CD4-positive, alpha-beta T cell treated with Interleukin-1 beta for 1 hour (primary cell): ENCODE results near the gene PANK2.
A peak's percentile ranks its signal among the peaks of the same experiment; 100 is the strongest.
"Not testable (repeated sequence)": the region's sequence is repeated elsewhere in the genome, so short reads cannot be mapped to it uniquely, and the experiment has no call there.

Source experiments
- DNase-seq, 2 donors: peaks; one replicate each; pipeline ENCODE4 v3.0.0-alpha.2; 2020 to 2022

PANK2 gene

DNA sequence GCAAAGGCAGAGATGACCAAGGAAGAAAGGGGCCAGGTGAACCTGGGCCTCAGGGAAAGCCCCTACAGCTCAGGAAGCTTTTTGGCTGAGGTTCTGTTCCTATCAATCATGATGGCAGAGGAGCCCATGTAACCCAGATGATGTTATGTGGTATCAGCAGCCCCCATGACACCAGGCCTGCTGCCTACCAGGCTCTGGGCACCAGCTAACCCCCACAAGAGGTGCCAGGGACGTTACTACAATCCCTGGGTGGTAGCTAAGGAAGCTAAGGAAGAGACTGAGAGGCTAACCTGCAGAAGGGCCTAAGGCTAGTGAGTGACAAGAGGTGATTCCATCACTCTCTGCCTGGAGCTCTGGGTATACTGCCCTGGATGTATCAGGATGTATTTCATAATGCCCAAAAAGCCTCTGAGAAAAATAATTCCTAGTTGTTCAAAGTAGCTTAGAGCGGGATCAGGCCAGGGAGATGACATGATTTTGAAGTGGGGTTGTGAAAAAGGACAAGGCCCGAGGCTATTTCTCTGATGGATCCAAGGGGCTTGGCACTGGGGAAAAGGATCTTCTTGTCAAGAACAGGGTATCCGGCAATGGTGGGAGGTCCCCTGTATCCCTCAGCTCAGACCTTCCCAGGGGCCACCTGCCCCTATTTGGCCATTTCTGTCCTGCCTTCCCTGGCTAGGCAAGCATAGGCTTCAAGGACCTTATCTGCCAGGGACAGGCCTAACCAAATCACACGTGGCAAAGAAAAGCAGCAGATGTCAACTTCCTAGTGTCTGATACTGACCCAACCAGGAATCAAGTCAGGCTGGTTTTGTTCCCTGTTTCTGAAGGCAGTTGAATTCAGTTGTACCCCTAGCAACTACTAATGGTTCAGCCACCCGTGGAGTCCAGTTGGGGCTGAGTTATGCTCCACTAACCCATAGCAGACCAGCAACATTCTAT is 41.3 kb downstream of the PANK2 start:
- DNase-seq, result no peak

DNA sequence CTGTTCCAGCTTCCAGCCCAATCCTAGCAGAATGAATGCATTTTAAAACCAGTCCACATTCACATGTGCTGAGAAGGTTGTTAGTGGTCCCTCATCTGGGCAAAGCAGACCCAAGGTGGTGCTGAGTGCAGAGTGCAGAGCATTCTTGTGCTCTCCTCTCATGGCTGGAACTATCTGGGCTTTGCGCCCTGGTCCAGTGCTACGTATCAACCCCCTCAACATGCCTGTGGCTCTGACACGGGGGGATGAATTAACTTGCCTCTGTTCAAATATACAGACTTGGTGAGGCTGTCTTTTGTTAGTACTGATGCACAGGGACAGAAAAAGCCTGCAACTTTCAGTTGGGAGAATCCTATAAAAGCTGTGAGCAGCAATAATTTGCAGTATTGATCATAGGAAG is 42.5 kb downstream of the PANK2 start:
- DNase-seq, result no peak

DNA sequence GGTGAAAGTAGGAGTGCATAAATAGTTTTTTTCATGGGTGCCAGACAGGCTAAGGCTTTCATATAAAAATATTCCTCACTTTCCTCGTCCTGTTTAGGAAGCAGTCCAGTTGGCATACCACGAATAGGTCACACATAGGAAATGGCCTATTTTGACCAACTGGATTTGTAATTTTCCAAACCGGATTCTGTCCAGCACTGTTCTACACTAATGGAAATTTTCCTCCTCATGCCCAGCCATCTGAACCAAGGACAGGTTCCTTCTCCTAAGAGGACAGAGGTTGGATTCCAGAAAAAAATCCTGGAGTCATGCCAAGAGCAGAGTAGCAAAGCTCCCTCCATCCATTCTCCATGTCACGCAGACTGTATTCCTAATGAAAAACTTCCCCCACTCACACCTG is 43.1 kb downstream of the PANK2 start:
- no peak for DNase-seq

DNA sequence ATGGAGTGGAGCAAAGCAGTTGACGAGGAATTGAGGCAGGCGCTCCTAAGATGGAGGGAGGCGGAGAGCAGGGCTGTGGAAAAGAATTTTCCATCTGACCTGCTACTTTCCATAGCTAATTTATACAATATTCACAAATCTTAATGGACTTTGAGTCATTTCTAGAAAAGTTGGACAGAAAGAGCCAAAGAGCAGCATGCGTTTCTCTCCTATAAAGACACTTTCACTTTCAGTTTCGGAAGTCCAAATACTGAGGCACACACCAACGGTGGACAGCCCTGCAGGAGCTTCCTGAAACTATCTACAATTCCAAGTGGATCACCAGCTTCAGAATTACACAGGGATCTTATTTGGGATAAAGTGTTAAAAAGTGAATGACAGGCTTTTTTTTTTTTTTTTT is 43.5 kb downstream of the PANK2 start:
- DNase-seq, result peak in 1 of 2 donors; percentile 39

DNA sequence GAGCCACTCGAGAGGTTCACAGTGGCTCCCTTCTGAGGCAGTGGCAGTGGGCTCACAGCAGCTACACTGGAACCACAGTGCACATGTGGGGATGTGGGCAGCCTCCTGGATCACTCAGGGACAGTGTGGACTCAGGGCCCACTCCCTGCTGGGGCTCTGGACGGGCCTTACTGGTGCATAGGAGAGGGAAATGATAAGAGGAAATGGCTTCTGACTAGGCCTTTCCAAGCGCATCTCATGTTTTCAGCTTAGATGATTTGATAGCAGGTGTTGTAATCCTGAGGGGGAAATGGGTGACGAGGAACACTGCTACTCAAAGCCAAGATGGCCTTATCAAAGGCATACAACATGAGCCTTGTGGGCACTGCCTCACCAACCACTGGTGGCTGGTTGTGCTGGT is 44.0 kb downstream of the PANK2 start:
- no peak for DNase-seq

DNA sequence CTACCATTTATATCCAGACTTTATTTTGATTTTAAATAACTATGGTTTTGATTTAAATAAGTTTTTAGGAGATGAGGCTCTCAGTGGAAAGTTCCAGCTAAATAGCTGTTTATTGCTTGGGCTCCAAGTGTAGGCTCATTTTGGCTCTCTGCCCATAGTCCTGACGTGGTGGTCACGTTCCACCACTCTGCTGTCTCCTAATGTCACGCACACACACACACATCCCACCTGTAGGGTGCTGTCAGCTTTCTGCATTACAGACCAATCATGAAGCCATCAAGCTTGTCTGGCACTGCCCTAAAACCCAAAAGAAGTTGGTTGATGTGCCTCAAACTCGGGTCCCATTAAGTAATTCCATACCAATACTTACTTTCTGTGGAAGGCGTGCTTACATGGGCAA is 45.4 kb downstream of the PANK2 start:
- DNase-seq, result no peak

DNA sequence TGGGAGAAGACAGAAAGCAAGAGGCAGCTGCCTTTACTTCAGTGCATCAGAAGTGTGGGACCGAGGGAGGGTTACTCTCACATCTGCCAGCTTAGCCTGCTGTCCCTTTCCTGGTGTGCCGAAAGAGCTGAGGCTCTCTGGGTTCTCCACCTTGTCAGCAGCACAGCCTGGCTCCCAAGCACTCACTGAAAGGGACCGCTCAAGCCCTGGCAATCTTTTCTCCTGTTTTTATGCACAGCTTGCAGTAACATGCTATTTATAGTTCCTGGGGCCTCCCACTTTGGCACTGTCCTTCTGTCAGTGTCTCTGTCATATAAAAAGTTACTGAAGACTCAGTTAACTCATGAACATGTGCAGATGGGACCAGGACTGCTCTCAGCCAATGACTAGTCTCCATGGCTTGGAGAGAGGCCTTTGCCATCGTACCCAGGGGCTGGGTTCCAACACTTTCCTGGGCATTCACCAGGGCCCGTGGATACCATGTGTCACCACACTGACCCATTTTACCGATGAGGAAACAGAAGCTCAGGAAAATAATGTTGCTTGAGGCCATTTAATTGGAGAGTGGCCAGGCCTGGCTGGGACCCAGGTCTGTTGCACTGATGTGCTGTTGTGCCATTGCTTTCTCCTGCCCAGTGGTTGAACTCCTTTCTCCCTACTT is 46.2 kb downstream of the PANK2 start:
- DNase-seq, result no peak

DNA sequence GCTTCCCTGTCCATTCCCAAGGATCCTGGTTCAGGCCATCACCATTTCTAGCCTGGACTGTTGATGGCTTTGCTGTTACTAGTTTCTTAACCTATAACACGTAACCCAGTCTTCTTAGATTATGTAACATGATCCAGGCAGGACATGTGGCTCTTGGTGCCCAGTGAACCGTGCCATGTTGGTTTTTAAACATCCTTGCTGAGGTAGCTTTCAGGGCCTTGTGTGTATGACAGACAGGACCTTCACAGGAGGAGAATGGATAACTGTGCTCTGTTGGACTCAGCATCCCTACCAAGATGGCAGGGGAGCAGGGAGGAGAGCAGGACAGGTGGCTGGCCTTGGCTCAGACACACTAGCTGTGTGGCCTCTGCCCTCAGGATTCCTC is 46.8 kb downstream of the PANK2 start:
- DNase-seq, result no peak

DNA sequence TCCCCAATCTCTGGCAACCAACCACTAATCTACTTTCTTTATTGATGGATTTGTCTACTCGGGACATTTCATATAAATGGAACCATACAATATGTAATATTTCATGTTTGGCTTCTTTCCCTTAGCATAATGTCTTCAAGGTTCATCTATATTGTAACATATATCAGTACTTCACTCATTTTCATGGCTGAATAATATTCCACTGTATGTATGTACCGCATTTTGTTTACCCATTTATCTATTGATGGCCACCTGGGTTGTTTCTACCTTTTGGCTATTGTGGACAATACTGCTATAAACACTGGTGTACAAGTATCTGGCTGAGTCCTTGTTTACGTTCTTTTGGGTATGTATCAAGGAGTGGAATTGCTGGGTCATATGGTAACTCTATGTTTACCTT is 48.4 kb downstream of the PANK2 start:
- no peak for DNase-seq

DNA sequence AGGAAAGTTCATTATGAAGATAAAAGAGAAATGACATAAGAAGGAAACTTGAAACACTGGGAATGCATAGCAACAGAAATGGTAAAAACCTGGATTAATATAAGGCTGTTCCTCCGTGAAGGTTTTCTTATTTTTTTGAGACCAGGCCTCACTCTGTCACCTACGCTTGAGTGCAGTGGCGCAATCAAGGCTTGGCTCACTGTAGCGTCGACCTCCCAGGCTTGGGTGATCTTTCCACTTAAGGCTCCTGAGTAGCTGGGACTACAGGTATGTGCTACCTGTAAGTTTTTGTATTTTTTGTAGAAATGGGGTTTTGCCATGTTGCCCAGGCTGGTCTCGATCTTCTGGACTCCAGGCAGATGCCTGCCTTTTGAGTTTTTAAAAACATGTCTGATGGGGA is 51.7 kb downstream of the PANK2 start:
- no peak for DNase-seq

DNA sequence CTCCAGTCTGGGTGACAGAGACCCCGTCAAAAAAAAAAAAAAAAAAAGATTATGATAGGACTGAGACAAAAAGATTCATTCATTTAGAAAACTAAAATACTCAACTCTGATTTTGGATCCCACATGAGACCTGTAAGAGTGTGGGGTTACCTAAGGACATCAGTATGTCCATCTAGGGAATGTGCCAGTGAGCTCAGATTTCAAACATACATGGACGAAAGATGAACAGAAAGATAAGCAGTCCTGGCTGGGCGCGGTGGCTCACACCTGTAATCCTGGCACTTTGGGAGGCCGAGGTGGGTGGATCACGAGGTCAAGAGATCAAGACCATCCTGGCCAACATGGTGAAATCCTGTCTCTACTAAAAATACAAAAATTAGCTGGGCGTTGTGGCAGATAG is 57.5 kb downstream of the PANK2 start:
- DNase-seq, result not testable (repeated sequence)

DNA sequence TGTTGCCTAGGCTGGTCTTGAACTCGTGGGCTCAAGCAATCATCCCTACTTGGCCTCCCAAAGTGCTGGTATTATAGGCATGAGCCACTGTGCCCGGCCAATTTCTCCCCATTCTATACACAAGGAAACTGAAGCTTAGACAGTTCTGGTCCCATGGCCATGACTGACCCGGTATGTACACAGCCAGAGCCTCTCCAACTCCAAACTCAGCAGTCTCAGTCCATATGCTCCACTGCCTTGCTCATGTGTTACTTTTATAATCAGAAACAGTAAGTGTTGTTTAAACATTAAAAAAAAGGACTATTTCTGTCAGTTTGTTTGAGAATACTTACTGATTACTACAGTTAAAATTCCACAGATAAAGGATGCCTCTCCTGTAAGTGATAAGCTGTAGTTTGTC is 75.5 kb downstream of the PANK2 start:
- DNase-seq, result no peak

DNA sequence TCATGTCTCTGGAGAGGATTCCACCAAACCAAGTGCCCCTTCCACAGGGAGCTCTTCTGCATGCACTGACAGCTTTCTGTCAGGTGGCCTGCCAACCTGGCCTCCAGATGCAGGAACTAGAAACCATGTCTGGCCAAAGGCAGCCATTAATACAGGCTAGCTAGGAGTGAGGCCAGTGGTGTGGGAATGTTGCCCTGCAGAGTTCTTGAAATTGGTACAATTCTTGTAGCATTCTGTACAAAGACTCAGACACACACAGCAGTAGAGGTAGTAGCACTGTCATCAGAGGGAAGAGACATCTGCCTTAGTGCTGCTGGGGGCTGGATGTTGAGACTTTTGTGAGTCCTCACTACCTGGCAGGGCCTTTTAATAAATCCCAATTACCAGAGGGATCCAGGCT is 77.4 kb downstream of the PANK2 start:
- no peak for DNase-seq

DNA sequence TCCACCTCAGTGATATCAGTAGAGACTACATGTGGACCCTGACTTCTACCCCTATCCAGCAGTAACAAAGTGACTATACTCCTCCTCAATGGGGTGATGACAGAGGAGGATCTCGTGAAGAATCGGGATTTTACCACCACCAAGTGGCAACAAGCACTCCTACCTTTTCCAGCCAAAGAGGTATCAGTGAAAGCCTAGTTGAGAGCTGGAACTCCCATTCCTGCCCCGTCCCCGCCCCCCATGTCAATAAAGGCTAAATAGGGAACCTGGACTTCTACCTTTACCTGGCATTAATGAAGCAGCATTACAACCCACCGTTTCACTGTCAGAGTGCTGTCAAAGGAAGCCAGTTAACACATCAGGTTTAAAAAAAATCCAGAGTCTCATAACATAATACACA is 80.8 kb downstream of the PANK2 start:
- DNase-seq, result no peak

DNA sequence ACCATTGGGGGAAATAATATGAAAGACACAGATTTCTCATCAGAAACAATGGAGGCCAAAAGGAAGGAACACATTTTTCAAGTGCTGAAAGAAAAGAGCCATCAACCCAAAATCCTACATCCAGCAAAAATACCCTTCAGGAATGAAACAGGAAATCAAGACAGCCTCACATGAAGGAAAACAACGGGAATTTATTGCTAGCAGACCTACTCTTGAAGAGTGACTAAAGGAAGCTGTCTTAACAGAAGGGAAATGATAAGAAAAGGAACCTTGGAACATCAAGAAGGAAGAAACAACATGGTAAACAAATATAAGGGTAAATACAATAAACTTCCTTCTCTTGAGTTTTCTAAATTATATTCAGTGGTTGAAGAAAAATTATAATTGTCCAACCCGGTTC is 82.0 kb downstream of the PANK2 start:
- no peak for DNase-seq

DNA sequence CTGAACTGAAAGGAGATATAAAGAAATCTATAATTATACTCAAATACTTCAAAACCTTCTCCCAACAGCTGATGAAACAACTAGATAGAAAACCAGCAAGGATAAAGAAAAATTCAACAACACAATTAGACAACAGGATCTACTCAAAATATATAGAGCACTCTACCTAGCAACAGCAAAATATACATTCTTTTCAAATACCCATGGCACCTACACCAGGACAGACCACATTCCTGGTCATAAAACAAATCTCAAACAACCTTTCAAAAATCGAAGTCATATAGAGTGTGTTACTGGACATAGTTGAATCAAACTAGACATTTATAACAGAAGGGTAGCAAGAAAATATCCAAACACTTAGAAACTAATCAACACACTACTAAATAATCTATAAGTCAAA is 83.0 kb downstream of the PANK2 start:
- DNase-seq, result no peak

DNA sequence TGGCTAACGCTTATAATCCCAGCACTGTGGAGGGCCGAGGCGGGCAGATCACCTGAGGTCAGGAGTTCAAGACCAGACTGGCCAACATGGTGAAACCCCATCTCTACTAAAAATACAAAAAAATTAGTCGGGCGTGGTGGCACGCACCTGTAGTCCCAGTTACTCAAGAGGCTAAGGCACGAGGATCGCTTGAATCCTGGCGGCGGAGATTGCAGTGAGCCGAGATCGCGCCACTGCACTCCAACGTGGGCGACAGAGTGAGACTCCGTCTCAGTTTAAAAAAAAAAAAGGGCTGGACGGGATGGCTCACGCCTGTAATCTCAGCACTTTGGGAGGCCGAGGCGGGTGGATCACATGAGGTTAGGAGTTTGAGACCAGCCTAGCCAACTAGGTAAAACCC is 83.4 kb downstream of the PANK2 start:
- DNase-seq, result not testable (repeated sequence)

DNA sequence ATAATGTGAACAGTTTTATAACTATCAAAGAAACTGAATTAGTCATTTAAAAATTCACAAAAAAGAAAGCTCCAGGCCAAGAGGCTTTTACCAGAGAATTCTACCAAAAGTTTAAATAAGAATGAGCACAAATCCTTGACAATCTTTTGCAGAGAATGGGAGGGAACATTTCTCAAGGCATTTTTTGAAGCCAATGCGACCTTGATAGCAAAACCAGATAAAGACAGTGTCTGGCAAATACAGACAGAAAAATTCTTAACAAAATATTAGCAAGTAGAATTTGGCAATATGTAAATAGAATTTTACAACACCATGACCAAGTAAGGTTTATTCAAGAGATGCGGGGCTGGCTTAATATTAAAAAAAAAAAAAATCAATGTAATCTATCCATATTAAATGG is 84.5 kb downstream of the PANK2 start:
- DNase-seq, result no peak

DNA sequence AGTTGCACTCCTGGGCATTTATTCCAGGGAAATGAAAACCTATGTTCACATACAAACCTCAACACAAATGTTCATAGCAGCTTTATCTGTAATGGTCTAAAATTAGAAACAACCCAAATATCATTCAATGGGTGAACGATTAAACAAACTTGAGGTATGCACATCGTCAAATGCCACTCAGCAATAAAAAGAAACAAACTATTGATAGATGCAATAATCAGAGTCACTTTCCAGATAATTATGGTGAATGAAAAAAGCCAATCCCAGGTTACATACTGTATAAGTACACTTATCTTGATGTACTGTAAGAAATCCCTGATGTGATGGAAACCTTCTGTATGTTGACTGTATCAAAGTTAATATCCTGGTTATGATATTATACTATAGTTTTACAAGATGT is 87.3 kb downstream of the PANK2 start:
- DNase-seq, result no peak
